CD4-positive, alpha-beta T cell treated with Interleukin-6 for 4 hours (primary cell): ENCODE measurements around the gene GSS.

Experiments used
- DNase-seq: peaks from one replicate; pipeline ENCODE4 v3.0.0-alpha.2; 2020; ENCODE audit warnings: mixed read lengths

GSS gene

GRCh38 chr20:34955231-34956040 is at the start of gene GSS, which contains the start of gene MYH7B:
GSS (minus strand) TSS chr20:34955806; CDS start chr20:34951852, 3,954 bp downstream.
MYH7B (plus strand) TSS chr20:34955868; CDS start chr20:34978006, 22,138 bp downstream.
- peak; percentile 97 for DNase-seq

GRCh38 chr20:35004749-35005462 is 49.3 kb upstream of the GSS start:
- DNase-seq = no peak

- DNase-seq = no peak
These were observed 48.6 kb upstream of the GSS start for GRCh38 chr20:35004051-35004725.

- no peak for DNase-seq
These were observed 47.8 kb upstream of the GSS start for GRCh38 chr20:35003211-35004031.

GRCh38 chr20:35002426-35003210 is 47.0 kb upstream of the GSS start:
- no peak for DNase-seq

- no peak for DNase-seq
These were observed 46.2 kb upstream of the GSS start for GRCh38 chr20:35001596-35002362.

GRCh38 chr20:35000922-35001595 is 45.5 kb upstream of the GSS start:
- DNase-seq = no peak

GRCh38 chr20:35000311-35000921 is 44.8 kb upstream of the GSS start:
- no peak for DNase-seq

- no peak for DNase-seq
These were observed 44.2 kb upstream of the GSS start for GRCh38 chr20:34999782-35000181.

GRCh38 chr20:34999021-34999451 is 43.4 kb upstream of the GSS start:
- no peak for DNase-seq

GRCh38 chr20:34998331-34998950 is 42.8 kb upstream of the GSS start:
- no peak for DNase-seq

- DNase-seq = no peak
These were observed 42.2 kb upstream of the GSS start for GRCh38 chr20:34997774-34998173.

GRCh38 chr20:34997131-34997561 is 41.5 kb upstream of the GSS start:
- DNase-seq = no peak

GRCh38 chr20:34996243-34997028 is 40.8 kb upstream of the GSS start:
- no peak for DNase-seq

GRCh38 chr20:34995696-34996095 is 40.1 kb upstream of the GSS start:
- DNase-seq = no peak

GRCh38 chr20:34995192-34995591 is 39.6 kb upstream of the GSS start:
- no peak for DNase-seq

GRCh38 chr20:34994509-34995131 is 39.0 kb upstream of the GSS start:
- no peak for DNase-seq

- DNase-seq = no peak
These were observed 38.4 kb upstream of the GSS start for GRCh38 chr20:34993941-34994508.
